Cardiac muscle cell (in vitro differentiated cells and primary cell): Measurements from ENCODE around the gene C12orf76. TPM values are rescaled to one million over a fixed set of nuclear protein-coding genes. Genes with fewer than 3 reads are reported as not detected.

Experiments
- DNase-seq, 2 donors: peaks; one replicate each; pipeline versions ENCODE4 v3.0.0 to v3.0.0-alpha.2; 2010 to 2017; ENCODE audit warnings: low read depth in 1 of 2, low spot score in 1 of 2
- H3K27ac ChIP-seq: fragments of 200-600 bp; sonication (generic); 2 replicates; pipeline ENCODE4 v1.5.1; 2016
- H3K27me3 ChIP-seq: fragments of 200-600 bp; sonication (generic); 2 replicates; pipeline ENCODE4 v1.6.0; 2016; ENCODE audit warnings: control low read depth
- H3K36me3 ChIP-seq: fragments of 200-600 bp; sonication (generic); 2 replicates; pipeline ENCODE4 v1.5.1; 2016; ENCODE audit warnings: control low read depth
- H3K4me1 ChIP-seq: fragments of 200-600 bp; sonication (generic); 2 replicates; pipeline ENCODE4 v1.8.1; 2017; ENCODE audit warnings: low read depth, mild to moderate bottlenecking, mixed run types
- H3K4me3 ChIP-seq: fragments of 200-600 bp; sonication (generic); 2 replicates; pipeline ENCODE4 v1.5.1; 2016; ENCODE audit warnings: mild to moderate bottlenecking
- H3K9me3 ChIP-seq: fragments of 200-600 bp; sonication (generic); 2 replicates; pipeline ENCODE4 v1.5.1; 2017; ENCODE audit warnings: low read depth, mild to moderate bottlenecking, control low read depth
- polyA plus RNA-seq: library from polyadenylated mRNA; unstranded; fragments of >200 nt; fragmentation: Nextera tagmentation; extraction: Ambion mirVana; gene quantifications from 2 replicates; pipeline ENCODE4 v1.2.1, GENCODE V29; 2016
- total RNA-seq: library from RNA; depleted of rRNA; stranded (reverse); fragments of >200 nt; gene quantifications from 2 replicates; pipeline ENCODE4 v1.2.3, GENCODE V29; 2016
- TF ChIP-seq, protein P1 (sequence below): IDR thresholded peaks from 2 replicates; pipeline ENCODE4 v1.5.1; 2012; ENCODE audit warnings: low read depth, mild to moderate bottlenecking, low read length

Gene C12orf76
- total and polyA plus RNA-seq, 2 experiments from 2014 or later = 19.8 to 25.0 TPM

DNA sequence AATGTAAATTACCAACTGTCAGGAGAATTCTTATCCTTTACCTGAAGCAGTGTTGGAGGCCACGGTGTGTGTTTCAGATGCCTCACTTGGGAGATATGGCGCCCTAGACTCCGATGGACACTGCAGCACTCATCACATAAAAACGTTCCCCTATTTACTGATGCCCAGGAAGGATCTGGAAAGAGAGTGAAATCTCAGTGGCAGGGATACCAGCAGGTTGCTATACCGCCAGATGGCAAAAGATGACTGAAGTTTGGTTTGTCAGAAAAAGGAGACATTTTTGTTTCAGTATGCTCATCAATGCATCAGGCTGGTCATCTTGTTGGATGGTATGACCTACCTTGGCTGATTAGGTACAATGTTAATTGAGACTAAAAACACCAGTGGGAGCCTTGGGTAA lies 56.7 kb downstream of the C12orf76 start:
- H3K4me3 ChIP-seq = no peak overlapping the region
- peaks cover 16% of the 10 kb centered on the region for H3K36me3 ChIP-seq
- DNase-seq = no peak
- TF ChIP-seq, protein P1, sequence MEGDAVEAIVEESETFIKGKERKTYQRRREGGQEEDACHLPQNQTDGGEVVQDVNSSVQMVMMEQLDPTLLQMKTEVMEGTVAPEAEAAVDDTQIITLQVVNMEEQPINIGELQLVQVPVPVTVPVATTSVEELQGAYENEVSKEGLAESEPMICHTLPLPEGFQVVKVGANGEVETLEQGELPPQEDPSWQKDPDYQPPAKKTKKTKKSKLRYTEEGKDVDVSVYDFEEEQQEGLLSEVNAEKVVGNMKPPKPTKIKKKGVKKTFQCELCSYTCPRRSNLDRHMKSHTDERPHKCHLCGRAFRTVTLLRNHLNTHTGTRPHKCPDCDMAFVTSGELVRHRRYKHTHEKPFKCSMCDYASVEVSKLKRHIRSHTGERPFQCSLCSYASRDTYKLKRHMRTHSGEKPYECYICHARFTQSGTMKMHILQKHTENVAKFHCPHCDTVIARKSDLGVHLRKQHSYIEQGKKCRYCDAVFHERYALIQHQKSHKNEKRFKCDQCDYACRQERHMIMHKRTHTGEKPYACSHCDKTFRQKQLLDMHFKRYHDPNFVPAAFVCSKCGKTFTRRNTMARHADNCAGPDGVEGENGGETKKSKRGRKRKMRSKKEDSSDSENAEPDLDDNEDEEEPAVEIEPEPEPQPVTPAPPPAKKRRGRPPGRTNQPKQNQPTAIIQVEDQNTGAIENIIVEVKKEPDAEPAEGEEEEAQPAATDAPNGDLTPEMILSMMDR = no peak
- H3K4me1 ChIP-seq = peaks cover 9% of the 10 kb centered on the region
- H3K9me3 ChIP-seq = no peaks in the 10 kb centered on the region
- H3K27ac ChIP-seq = no peak overlapping the region
- H3K27me3 ChIP-seq = no peaks in the 10 kb centered on the region

Other genes starting within 250 kb of the C12orf76 start
- gene TRPV4, start 215.1 kb downstream of the C12orf76 start, total RNA-seq = 1.2 and 4.1 TPM in 2 replicates
- 2.4 and 6.4 TPM in 2 replicates for gene TRPV4, start 215.1 kb downstream of the C12orf76 start, polyA plus RNA-seq
- 20.5 and 42.5 TPM in 2 replicates for gene GLTP, start 168.0 kb downstream of the C12orf76 start, total RNA-seq
- 24.9 and 25.0 TPM in 2 replicates for gene GLTP, start 168.0 kb downstream of the C12orf76 start, polyA plus RNA-seq
- gene TCHP, start 148.2 kb downstream of the C12orf76 start, total RNA-seq = 23.7 and 26.6 TPM in 2 replicates
- gene TCHP, start 148.2 kb downstream of the C12orf76 start, polyA plus RNA-seq = 15.1 and 21.5 TPM in 2 replicates
- gene GIT2, start 52.2 kb downstream of the C12orf76 start, total RNA-seq = 24.3 and 25.7 TPM in 2 replicates
- gene GIT2, start 52.2 kb downstream of the C12orf76 start, polyA plus RNA-seq = 23.3 and 34.7 TPM in 2 replicates
- gene ANKRD13A, start 49.1 kb downstream of the C12orf76 start, total RNA-seq = 77.2 and 131 TPM in 2 replicates
- gene ANKRD13A, start 49.1 kb downstream of the C12orf76 start, polyA plus RNA-seq = 25.5 and 26.9 TPM in 2 replicates
- gene IFT81, start 75.8 kb upstream of the C12orf76 start, total RNA-seq = 19.9 and 30.0 TPM in 2 replicates
- gene IFT81, start 75.8 kb upstream of the C12orf76 start, polyA plus RNA-seq = 42.6 and 44.8 TPM in 2 replicates
- gene ATP2A2, start 232.7 kb upstream of the C12orf76 start, total RNA-seq = 297 and 328 TPM in 2 replicates
- 300 and 400 TPM in 2 replicates for gene ATP2A2, start 232.7 kb upstream of the C12orf76 start, polyA plus RNA-seq